HG03159 (cell line): Measurements from ENCODE around the gene ITGB5.
A peak's percentile ranks its signal among the peaks of the same experiment; 100 is the strongest.

Experiments
- ATAC-seq: cut with Tn5 transposase; IDR thresholded peaks from one replicate; pipeline ENCODE4 v1.9.1; 2021; ENCODE audit warnings: mild to moderate bottlenecking, moderate library complexity; ENCODE audit not compliant: unreplicated experiment

The ITGB5 gene

GRCh38 chr3:124887177-124887931 lies at the start of gene ITGB5:
ITGB5 (minus strand) TSS chr3:124887365; CDS start chr3:124887000, 365 bp downstream.
- peak; percentile 54 for ATAC-seq

GRCh38 chr3:124935794-124936542 lies 48.8 kb upstream of the ITGB5 start:
- no peak for ATAC-seq

GRCh38 chr3:124935264-124935663 lies 48.1 kb upstream of the ITGB5 start:
- ATAC-seq, result no peak

- ATAC-seq, result no peak
These were observed 47.4 kb upstream of the ITGB5 start, which contains the start of gene MUC13 for GRCh38 chr3:124934577-124934976. MUC13 (minus strand) TSS chr3:124934751; CDS start chr3:124934712, 39 bp downstream.

GRCh38 chr3:124928333-124929202 lies 41.4 kb upstream of the ITGB5 start:
- ATAC-seq, result no peak

GRCh38 chr3:124927574-124928045 lies 40.4 kb upstream of the ITGB5 start:
- ATAC-seq, result peak; percentile 83

GRCh38 chr3:124926426-124927101 lies 39.4 kb upstream of the ITGB5 start:
- ATAC-seq, result no peak

GRCh38 chr3:124924741-124925140 lies 37.6 kb upstream of the ITGB5 start:
- no peak for ATAC-seq

- ATAC-seq, result no peak
These were observed 36.7 kb upstream of the ITGB5 start for GRCh38 chr3:124923833-124924232.

GRCh38 chr3:124920718-124921117 lies 33.6 kb upstream of the ITGB5 start:
- no peak for ATAC-seq

GRCh38 chr3:124919756-124920155 lies 32.6 kb upstream of the ITGB5 start:
- no peak for ATAC-seq

- ATAC-seq, result no peak
These were observed 31.4 kb upstream of the ITGB5 start for GRCh38 chr3:124918524-124918923.

GRCh38 chr3:124916837-124917409 lies 29.8 kb upstream of the ITGB5 start:
- ATAC-seq, result no peak

- ATAC-seq, result no peak
These were observed 28.1 kb upstream of the ITGB5 start for GRCh38 chr3:124915254-124915653.

GRCh38 chr3:124907957-124908356 lies 20.8 kb upstream of the ITGB5 start:
- ATAC-seq, result no peak

GRCh38 chr3:124904835-124905492 lies 17.8 kb upstream of the ITGB5 start:
- no peak for ATAC-seq

- no peak for ATAC-seq
These were observed 17.0 kb upstream of the ITGB5 start for GRCh38 chr3:124903896-124904834.

- no peak for ATAC-seq
These were observed 9.8 kb upstream of the ITGB5 start for GRCh38 chr3:124896824-124897526.
